GM18517 (cell line): Measurements from ENCODE around the gene JDP2.
A peak's percentile ranks its signal among the peaks of the same experiment; 100 is the strongest.

Source experiments
- ATAC-seq: cut with Tn5 transposase; IDR thresholded peaks from one replicate; pipeline ENCODE4 v1.9.1; 2021; ENCODE audit warnings: mild to moderate bottlenecking, moderate library complexity; ENCODE audit not compliant: unreplicated experiment

Gene JDP2

DNA sequence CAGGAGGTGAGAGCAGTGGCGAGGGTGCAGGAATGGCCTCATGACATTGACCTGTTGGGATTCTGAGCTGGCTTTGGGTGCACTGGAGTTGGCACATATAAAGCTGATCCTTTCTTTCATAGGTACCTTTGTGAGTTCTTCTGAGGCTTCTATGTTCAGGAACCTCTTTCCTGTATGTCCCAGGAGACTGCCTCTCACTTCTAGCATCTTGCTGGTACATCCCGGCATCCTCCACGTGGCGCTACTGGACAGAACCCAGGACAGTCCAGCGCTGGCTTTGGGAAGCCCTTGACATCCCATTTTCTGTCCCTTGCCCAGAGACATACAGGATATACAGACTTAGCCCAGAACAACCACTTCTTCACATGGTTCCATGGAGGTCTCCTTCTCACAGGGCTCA is 50.1 kb downstream of the JDP2 start:
- ATAC-seq = no peak

GRCh38 chr14:75479770-75480600 is 52.2 kb downstream of the JDP2 start:
- no peak for ATAC-seq

- no peak for ATAC-seq
These were observed 54.5 kb downstream of the JDP2 start for GRCh38 chr14:75482366-75482765.

GRCh38 chr14:75484711-75485429 is 57.0 kb downstream of the JDP2 start:
- no peak for ATAC-seq

DNA sequence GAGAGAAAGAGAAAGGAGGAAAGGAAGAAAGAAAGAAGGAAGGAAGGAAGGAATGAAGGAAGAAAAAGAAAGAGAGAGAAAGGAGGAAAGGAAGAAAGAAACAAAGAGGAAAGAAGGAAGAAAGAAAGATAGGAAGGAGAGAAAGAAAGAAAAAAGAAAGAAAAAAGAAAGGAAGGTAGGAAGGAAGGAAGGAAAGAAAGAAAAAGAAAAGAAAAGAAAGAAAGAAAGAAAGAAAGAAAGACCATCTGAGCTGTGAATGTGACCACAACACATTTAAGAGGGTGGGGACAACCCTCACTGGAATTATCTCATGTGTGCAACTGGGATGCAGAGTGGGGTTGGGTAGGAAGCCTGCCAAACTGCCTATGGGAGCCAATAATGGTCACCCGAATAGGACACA is 58.5 kb downstream of the JDP2 start:
- ATAC-seq = no peak

- peak; percentile 83 for ATAC-seq
These were observed 59.4 kb downstream of the JDP2 start for GRCh38 chr14:75487155-75487671.

DNA sequence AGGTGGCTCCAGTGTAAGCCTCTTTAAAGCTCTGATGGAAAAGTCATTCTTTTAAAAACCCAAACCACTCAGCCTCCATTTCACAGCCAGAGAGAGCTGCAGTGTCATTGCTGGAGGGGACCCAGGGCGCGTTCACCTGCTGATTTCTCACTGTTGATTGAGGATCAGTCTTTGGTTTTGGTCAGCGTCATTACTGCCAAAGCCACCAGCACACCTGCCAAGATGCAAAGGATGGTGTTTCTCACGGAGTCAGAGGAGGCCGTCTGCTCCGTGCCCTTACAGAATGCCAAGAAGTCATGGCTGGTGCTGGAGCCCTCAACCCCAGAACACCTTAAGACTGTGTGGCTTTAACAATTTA is 61.6 kb downstream of the JDP2 start:
- ATAC-seq = no peak

- ATAC-seq = no peak
These were observed 63.7 kb downstream of the JDP2 start for GRCh38 chr14:75491376-75491978.

- ATAC-seq = no peak
These were observed 65.2 kb downstream of the JDP2 start for GRCh38 chr14:75492832-75493591.

DNA sequence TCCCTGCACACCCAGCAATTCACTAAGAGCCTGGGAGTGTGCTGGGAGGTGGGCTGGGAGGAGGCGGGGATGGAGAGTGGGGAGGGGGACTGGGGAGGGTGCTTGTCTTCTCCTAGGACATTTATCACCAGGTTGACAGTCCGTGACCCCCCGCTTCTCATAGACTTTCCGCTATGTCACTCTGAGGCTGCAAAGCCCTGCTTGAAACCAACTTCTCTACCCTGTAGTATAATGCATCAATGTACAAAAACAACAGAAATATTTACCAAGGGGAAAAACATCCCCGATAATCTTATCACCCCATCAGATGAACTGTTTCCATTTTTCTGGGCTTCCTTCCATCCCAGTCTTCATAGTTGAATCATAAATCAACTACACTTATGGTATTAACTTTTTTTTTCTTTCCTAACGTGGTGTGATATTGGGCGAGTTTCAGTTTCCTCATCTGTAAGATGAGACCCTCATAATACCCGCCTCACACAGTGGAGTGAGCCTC is 65.8 kb downstream of the JDP2 start:
- no peak for ATAC-seq

DNA sequence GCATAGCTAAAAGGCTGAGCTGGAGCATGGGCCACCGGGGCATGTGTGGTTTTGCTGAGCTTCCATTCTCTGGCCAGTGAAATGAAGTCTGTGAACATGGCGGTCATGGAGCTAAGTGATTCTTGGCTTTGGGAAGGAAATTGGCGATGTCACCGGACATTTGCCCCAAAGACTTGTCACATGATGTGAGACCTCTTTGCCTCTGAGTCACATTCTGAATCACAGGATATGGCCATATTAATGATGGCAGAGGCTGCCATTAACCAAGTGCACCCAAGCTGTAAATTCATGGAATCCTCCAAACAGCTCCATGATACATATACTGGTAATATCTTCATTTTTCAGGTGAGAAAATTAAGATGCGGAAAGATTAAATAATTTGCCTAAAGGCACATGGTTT is 67.1 kb downstream of the JDP2 start:
- ATAC-seq = no peak

- no peak for ATAC-seq
These were observed 67.6 kb downstream of the JDP2 start for GRCh38 chr14:75495399-75495798.

DNA sequence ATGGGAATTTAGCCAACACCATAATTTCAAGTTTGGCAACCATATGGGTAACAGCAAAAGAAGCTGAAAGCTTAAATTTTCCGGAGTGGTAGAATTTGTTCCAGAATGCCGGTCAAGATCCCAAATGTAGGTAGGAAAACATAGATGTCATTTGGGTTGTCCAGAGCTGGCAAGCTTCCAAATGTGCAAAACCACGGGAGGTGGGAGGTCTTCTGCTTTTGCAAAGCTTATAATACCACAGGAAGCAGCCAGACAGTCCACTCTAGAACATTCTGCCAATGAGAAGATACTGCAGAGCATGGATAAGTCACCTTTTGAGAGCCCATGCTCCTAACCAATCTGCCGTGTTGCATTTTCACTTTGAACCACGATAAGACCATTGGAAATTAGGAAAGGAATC is 68.1 kb downstream of the JDP2 start:
- ATAC-seq = no peak

DNA sequence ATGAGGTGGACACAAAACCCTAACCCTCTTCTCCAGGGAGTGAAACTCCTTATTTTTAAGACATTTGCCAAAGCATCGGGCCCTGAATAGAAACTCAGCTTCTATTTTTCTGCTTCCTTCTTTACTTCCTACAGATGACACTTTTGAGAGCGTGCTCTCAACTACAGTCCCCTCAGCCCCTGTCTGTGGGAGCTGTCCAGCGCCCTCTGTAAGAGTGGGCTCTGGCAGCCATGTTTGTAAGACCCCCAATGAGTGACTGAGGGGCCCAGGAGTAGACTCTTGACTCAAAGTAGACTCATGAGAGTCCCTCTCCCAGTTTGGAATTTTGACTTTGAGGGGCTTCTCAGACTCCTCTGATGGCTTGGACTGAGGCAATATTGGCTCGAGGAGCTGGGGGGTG is 68.9 kb downstream of the JDP2 start:
- no peak for ATAC-seq

DNA sequence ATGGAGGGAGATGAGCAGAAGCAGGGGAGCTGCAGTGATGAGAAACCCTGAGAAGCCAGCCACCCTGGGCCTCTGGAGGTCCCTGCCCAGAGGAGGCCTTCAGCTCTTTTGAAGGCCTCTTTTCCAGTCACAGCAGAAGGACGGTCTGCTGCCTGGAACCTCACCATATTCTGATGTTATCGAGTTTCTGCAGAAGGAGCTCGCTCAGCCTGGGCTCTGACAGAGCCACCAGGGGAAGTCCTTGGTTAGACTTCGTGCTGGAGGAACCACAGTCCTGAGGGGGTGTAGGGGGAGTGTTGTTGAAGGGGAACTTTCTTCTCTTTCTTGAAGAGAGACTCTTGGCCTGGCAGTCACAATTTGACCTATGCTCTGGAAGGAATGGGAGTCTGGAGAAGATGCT is 69.4 kb downstream of the JDP2 start:
- ATAC-seq = no peak

DNA sequence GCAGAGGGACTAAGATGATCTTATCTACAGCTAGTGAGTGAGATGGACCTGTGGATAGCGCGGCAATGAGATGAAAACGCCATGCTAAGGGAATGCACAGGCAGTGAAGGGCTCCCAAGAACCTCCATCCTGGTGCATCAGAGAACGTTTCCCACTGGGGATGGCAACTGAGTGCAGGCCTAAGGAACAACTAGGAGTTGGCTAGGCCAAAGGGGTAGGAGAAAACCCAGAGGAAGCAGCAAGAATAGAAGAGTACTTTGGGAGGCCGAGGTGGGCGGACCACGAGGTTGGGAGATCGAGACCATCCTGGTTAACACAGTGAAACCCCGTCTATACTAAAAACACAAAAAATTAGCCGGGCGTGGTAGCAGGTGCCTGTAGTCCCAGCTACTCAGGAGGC is 69.9 kb downstream of the JDP2 start:
- ATAC-seq = no peak

DNA sequence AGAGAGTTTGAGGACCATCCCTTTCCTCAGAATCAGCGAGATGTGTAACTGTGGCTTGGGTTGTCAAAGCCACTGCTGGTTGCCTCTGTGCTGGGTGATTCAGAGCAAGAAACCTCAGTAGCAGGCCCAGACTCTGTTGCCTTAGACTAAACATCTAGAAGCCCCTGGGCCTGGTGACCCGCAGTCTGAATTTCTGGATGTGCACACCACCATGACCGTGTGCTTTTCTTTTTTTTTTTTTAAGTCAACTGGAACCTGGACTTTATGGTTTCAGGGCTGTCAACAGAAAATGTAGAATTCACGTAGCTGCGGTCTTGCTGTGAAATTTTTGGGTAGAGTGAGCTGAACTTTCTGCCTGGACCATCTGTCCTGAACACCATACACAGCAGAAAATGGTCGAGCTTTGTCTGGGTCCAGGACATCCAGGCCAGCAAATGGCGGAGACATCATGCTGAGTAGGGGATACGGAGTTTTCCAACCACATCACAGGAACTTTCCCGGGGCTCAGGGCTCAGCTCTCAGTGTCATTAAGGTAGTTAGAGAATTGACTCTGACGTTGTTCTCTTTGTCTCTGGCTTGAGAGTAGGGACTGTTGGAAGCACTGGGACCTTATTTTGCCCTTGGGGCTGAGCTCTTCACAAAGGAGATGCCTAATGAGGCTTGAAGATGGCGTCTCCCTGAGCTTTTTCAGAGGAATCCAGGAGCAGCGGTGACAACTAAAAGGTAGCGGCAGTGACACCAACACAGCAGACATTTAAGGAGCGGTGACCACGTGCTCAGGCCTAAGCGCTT is 71.5 kb downstream of the JDP2 start:
- peak; percentile 42 for ATAC-seq

DNA sequence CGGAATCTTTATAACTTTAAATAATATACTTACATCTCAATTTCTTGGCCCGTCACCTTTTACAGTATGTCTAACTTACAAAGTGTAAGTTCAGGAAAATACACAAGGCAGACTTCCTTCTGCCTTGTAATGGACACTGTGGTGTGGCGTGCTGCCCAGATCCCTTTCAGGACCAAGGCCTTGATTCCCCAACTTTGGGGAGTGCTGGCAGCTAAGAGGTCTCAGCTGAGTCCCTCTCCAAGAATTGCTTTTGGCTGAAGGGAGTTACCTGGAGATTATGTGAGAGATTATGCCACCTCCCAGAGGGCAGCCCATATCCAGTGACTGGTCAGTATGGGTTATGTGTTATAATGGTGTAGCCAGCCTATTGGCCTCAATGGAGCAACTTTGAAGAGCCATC is 73.3 kb downstream of the JDP2 start:
- ATAC-seq = no peak

DNA sequence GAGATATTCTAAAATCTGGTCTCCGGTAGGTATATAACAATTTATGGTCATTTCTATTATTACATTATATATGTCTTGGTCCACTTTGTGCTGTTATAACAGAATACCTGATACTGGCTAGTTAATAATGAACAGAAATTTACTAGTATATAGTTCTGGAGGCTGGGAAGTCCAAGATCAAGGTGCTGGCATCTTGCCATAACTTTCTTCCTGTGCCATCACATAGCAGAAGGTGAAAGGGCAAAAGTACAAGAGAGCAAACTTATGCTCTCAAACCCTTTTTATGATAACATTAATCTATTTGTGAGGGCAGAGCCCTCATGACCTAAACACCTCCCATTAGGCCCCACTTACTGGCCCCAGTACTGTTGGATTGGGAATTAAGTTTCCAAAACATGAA is 76.6 kb downstream of the JDP2 start:
- ATAC-seq = no peak

GRCh38 chr14:75506930-75507329 is 79.1 kb downstream of the JDP2 start:
- ATAC-seq = no peak
